Adrenal gland (tissue), 12 donors: Measurements from ENCODE around the gene PARD3B. TPM values are rescaled to one million over a fixed set of nuclear protein-coding genes. Genes with fewer than 3 reads are reported as not detected.

Experiments used
- DNase-seq, 7 donors: peaks; one replicate each; pipeline ENCODE4 v3.0.0-alpha.2; 2019 to 2020
- H3K27ac ChIP-seq, 5 donors: fragments of 200-600 bp; sonication (generic) in 4 of 5; 1 replicate in 3 of 5; 2 replicates in 2 of 5; pipeline versions ENCODE4 v1.5.1 to v1.8.0; 2016 to 2020; ENCODE audit warnings: mild to moderate bottlenecking in 1 of 5
- H3K27me3 ChIP-seq: fragments of 200-600 bp; 2 replicates; pipeline ENCODE4 v1.8.0; 2021
- H3K36me3 ChIP-seq, 2 donors: fragments of 200-600 bp; replicated peaks in 1 of 2; 1 replicate in 1 of 2; 2 replicates in 1 of 2; pipeline versions ENCODE4 v1.5.1 to v1.8.0; 2018 to 2022
- H3K4me1 ChIP-seq, 2 donors: fragments of 200-600 bp; replicated peaks in 1 of 2; 1 replicate in 1 of 2; 2 replicates in 1 of 2; pipeline versions ENCODE4 v1.5.1 to v1.8.0; 2018 to 2021
- H3K4me3 ChIP-seq, 4 donors: fragments of 200-600 bp; sonication (generic) in 3 of 4; one replicate each; pipeline ENCODE4 v1.5.1; 2016 to 2018
- H3K9me3 ChIP-seq, 3 donors: fragments of 200-600 bp; sonication (generic) in 1 of 3; replicated peaks in 1 of 3; 1 replicate in 2 of 3; 2 replicates in 1 of 3; pipeline versions ENCODE4 v1.5.1 to v1.8.0; 2016 to 2021
- POLR2A ChIP-seq, 2 donors: fragments of 450-650 bp; IDR thresholded peaks; one replicate each; pipeline ENCODE4 v1.6.1; 2017; ENCODE audit warnings: antibody characterized with exemption in 2 of 2, mild to moderate bottlenecking in 2 of 2, moderate library complexity in 1 of 2
- WGBS, 4 donors: extraction: QIAGEN DNeasy Blood & Tissue Kit in 2 of 4; methylation state at CpG; one replicate each; pipeline versions ENCODE4 v1.1.5 to v1.1.7; 2013 to 2017; 5-methylcytosine and 5-hydroxymethylcytosine counted together
- intact Hi-C, 2 donors: fragments of 100-400 bp; cut with DNase I; formaldehyde crosslinking; loops; one replicate each; pipeline versions ENCODE4 v1.14.1 to v1.15.0; 2022 to 2023
- polyA plus RNA-seq, 3 donors: library from polyadenylated mRNA; stranded (reverse); fragments of 200-250 nt in 2 of 3; fragments of 350-450 nt in 1 of 3; fragmentation: Illumina TruSeq in 1 of 3; extraction: RNeasy Lipid Tissue Mini Kit (QIAGEN cat#74804) in 1 of 3; gene quantifications; one replicate each; pipeline ENCODE4 v1.2.3, GENCODE V29; 2013 to 2014
- total RNA-seq, 9 donors: library from RNA; depleted of rRNA in 4 of 9; stranded (reverse); fragments of >200 nt in 4 of 9; fragments of 120-200 nt in 1 of 9; fragmentation: NEBNext Ultra II Directional in 1 of 9; extraction: Animal tissue kit (Norgen Biotek cat#: 25700) in 1 of 9; gene quantifications; one replicate each; pipeline versions ENCODE4 v1.1.0 to v1.2.4, GENCODE V29; 2013 to 2023
- TF ChIP-seq, protein P1 (sequence below), 6 experiments: fragments of 450-650 bp in 4 of 6; fragments of 200-600 bp in 2 of 6; sonication (generic) in 1 of 6; IDR thresholded peaks; 1 replicate in 5 of 6; 2 replicates in 1 of 6; pipeline versions ENCODE4 v1.5.1 to v1.8.0; 2016 to 2021; ENCODE audit warnings: antibody characterized with exemption in 6 of 6, mild to moderate bottlenecking in 2 of 6, moderate library complexity in 1 of 6
- donor health status: healthy with polysubstance abuse.
- donor health status: Bipolar disorder and iron deficiency.
- donor health status: DM: yes; HTN: yes; CAD: no.
- donor health status: DM: no; HTN: no; CAD: no.
- donor health status: DM: no; HTN: no; CAD: no.
- donor health status: DM: yes; HTN: yes; CAD: no.

The PARD3B gene
- total and polyA plus RNA-seq, 12 donors: 1.9 to 20.4 (median 9.5) TPM

DNA sequence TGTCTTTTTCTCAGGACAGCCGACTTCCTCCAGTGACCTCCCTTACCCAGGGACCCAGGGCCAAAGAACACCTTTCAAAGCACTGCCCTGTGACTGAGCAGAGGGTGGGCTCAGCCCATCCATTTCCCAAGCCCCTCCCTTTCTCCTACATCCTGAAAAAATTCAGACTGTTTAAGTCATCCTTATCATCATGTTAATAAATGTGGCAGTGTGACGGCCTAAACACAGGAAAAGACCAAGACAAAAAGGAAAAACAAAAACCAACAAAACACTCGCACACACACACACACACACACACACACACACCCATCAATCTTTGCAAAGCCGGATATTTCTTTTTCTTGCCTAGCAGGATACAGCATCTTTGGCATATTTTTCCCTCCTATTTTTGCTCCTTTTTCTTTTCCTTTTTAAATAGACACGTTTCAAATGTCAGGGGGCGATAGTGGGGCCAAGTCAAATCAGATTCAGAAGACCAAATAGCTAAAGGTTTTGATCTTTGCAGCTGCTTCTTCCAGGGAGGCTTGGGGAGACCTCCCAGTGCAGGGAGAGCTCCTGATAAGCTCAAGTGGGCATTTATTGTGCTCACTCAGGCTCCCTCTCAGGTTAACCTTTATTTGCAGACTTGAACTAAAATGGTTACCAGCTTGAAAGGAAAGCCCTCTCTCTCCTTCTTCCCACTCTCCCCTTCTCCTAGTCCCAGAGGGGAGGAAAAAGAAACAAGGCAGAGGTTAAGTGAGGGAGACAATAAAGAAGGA lies 1097.5 kb downstream of the PARD3B start:
- H3K9me3 ChIP-seq: no peaks in the 10 kb centered on the region
- H3K36me3 ChIP-seq: no peaks in the 10 kb centered on the region
- intact Hi-C loops: no loop called here
- H3K27ac ChIP-seq: peak overlapping the region in 1 of 5 donors; percentile 20
- no peak overlapping the region for H3K4me3 ChIP-seq
- no peak for TF ChIP-seq POLR2A (IDR thresholded peaks at IDR 0.05)
- TF ChIP-seq, protein P1, sequence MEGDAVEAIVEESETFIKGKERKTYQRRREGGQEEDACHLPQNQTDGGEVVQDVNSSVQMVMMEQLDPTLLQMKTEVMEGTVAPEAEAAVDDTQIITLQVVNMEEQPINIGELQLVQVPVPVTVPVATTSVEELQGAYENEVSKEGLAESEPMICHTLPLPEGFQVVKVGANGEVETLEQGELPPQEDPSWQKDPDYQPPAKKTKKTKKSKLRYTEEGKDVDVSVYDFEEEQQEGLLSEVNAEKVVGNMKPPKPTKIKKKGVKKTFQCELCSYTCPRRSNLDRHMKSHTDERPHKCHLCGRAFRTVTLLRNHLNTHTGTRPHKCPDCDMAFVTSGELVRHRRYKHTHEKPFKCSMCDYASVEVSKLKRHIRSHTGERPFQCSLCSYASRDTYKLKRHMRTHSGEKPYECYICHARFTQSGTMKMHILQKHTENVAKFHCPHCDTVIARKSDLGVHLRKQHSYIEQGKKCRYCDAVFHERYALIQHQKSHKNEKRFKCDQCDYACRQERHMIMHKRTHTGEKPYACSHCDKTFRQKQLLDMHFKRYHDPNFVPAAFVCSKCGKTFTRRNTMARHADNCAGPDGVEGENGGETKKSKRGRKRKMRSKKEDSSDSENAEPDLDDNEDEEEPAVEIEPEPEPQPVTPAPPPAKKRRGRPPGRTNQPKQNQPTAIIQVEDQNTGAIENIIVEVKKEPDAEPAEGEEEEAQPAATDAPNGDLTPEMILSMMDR (IDR thresholded peaks at IDR 0.05): no peak
- no peaks in the 10 kb centered on the region for H3K4me1 ChIP-seq
- no peaks in the 10 kb centered on the region for H3K27me3 ChIP-seq
- WGBS, 4 donors: 47 to 55% (median 51%) methylated on average over 6 of the region's 6 CpGs
- DNase-seq: peak in 2 of 7 donors; percentile 22 to 55

DNA sequence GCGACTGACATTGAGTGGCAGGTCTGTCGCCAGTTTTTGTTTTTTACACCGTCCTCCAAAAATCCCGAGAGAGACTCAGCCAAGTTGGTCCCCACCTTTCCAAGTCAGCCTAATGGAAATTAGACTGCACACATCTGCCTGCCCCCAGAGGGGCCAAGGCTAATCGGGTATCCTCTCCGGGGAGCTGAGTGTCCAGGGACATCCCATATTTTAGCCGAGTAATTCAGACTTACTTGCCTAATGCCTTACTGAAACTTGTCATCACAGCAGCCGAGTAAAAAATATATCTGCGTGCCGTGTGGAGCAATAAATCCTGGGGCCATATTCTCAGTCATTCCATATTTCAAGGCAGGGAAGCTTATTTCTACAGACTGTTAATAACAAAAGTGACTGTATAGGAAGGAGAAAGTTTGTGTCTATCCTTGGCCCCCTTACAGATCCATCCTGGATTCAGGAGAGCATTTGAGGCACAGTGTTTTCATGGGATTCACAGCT lies 1098.2 kb downstream of the PARD3B start:
- Histone ChIP-seq H3K27ac (peak overlapping the region in 1 of 5 donors; percentile 20), H3K4me1 (no peaks in the 10 kb centered on the region), H3K36me3 (no peaks in the 10 kb centered on the region), H3K9me3 (no peaks in the 10 kb centered on the region), H3K4me3 (no peak overlapping the region), H3K27me3 (no peaks in the 10 kb centered on the region)
- DNase-seq: no peak
- TF ChIP-seq, protein P1 (IDR thresholded peaks at IDR 0.05): no peak
- no peak for TF ChIP-seq POLR2A (IDR thresholded peaks at IDR 0.05)
- intact Hi-C loops: no loop called here
- WGBS, 4 donors: 35 to 43% (median 38%) methylated on average over 10 of the region's 10 CpGs

DNA sequence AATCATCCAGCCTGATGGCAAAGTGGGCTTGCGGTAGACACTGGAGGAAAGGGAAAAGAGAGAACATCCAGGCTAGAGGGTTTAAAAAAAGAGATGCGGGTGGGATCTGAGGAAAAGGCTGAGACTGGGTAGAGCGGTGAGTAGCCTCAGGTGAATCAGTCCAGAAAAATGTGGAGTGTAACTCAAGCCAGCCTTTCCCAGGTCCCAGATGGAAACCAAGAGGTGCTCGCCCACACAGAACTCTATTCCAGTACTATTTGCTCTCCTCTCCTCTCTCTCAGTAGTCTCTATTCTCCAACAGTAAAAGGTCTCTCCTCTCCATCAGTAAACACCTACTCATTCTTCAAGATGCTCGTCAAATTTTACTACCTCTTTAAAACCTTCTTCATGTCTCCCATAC lies 1098.7 kb downstream of the PARD3B start:
- no peaks in the 10 kb centered on the region for H3K4me1 ChIP-seq
- intact Hi-C loops: no loop called here
- H3K9me3 ChIP-seq: no peaks in the 10 kb centered on the region
- no peak for DNase-seq
- no peak for TF ChIP-seq POLR2A (IDR thresholded peaks at IDR 0.05)
- TF ChIP-seq, protein P1 (IDR thresholded peaks at IDR 0.05): no peak
- H3K4me3 ChIP-seq: no peak overlapping the region
- no peaks in the 10 kb centered on the region for H3K36me3 ChIP-seq
- H3K27ac ChIP-seq: no peak overlapping the region
- WGBS, 4 donors: 88 to 95% (median 94%) methylated on average over 5 of the region's 5 CpGs
- H3K27me3 ChIP-seq: no peaks in the 10 kb centered on the region

DNA sequence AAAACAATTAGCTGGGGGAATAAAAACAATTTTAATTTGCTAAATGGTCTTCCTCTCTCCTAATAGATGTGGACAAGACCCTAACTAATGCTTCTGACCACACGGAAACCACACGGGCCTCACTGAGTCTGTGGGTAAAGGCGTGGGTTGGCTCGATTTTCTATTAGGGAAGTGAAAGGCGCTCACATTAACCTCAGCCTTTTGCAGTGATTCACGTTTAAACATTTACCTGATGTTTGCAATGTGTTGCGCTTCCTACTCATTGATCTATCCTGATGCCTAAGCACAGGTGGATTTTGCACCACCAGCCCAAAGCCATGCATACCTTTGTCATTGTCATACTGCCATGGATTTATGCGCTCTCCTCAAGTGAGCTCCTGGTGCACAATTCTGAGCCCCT lies 1101.4 kb downstream of the PARD3B start:
- intact Hi-C loops: no loop called here

More for the DNA sequence above, 1101.4 kb downstream of the PARD3B start:
- Histone ChIP-seq H3K4me3 (no peak overlapping the region), H3K9me3 (no peaks in the 10 kb centered on the region), H3K27me3 (no peaks in the 10 kb centered on the region), H3K36me3 (no peaks in the 10 kb centered on the region), H3K27ac (no peak overlapping the region), H3K4me1 (no peaks in the 10 kb centered on the region)
- WGBS, 4 donors: 73 to 86% (median 81%) methylated on average over 8 of the region's 8 CpGs
- TF ChIP-seq, protein P1 (IDR thresholded peaks at IDR 0.05): no peak
- TF ChIP-seq POLR2A (IDR thresholded peaks at IDR 0.05): no peak
- DNase-seq: no peak
